GM12892 (cell line): ENCODE results near the gene NPEPPS.

Experiments used
- POLR2A ChIP-seq: IDR thresholded peaks from 2 replicates; pipeline ENCODE4 v1.6.1; 2011; ENCODE audit warnings: low read depth, low read length, control low read depth
- POLR2AphosphoS5 ChIP-seq: IDR thresholded peaks from 2 replicates; pipeline ENCODE4 v1.6.1; 2011; ENCODE audit warnings: low read depth, low read length, control low read depth
- TAF1 ChIP-seq: IDR thresholded peaks from 2 replicates; pipeline ENCODE4 v1.6.1; 2011; ENCODE audit warnings: low read depth, mild to moderate bottlenecking, control low read depth, low read length, borderline replicate concordance

DNA sequence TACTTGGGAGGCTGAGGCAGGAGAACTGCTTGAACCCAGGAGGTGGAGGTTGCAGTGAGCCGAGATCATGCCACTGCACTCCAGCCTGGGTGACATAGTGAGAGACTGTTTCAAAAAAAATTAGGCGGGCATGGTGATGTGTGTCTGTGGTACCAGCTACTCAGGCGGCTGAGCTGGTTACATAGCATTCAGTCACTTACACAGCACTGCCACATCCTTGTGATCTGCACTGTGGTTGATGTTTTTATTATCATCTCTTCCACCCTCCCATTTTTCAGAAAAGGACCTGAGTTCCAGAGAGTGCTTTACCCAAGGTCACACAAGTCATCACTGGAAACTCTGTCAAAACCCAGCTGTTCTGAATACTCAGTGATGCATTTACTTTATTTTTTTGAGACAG lies 104.0 kb downstream of the NPEPPS start:
- TF ChIP-seq POLR2A = no peak
- no peak for TF ChIP-seq POLR2AphosphoS5
- TF ChIP-seq TAF1 = no peak
